ENCODE data around the gene CHRDL2. TPM values are rescaled to one million over a fixed set of nuclear protein-coding genes. Genes with fewer than 3 reads are reported as not detected.
A peak's percentile ranks its signal among the peaks of the same experiment; 100 is the strongest.

CHRDL2 gene
- total RNA-seq, 1 experiment from 2014 or later: not detected

DNA sequence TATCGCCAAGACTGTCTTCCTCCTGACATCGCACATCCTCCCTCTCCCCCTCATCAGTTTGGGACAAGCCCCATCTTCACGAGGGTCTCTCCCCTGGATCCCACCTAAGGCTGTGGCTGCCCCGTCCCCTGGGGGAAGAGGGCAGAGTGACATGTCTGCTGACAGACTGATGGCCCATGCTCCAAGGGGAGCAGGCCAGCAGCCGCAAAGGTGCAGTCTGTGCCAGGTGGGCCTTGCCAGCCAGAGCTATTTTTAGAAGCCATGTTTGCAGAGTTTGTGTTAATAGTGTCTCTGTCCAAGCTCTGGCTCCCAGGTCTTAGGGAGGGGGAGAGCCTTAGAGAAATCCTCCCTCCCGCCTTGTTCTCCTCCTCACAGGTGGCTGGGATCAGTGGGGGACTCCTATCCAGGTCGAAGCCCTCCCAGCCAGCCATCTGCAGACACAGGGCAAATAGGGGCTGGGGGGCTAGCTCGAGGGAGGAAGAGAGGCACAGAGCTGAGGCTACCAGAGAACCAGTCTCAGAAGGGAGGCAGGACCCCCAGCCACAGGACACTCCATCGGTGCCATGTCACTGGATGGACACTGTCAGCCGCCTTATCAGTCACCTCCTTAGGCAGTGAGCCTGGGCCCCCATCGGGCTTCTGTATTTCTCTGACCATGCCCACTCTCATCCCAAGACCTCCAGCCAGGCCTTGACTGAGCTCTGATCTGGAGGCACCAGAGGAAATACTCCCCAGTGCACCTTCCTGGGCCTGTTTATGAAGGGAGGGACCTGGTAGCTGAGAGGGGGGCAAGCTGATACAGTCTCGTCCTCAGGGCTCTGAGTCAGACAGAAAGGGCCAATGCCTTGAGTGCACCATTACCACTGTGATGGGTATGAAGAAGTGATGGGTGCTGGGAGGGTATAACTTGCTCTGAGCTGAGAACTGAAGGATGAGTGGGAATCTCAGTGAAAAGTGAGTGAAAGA, 49.3 kb downstream of the CHRDL2 start:
- H3K27me3 ChIP-seq (replicated peaks): no peaks in the 10 kb centered on the region
- no peak overlapping the region for H3K4me3 ChIP-seq
- H3K9me3 ChIP-seq (replicated peaks): no peaks in the 10 kb centered on the region
- no peak overlapping the region for H3K27ac ChIP-seq
- no peak for DNase-seq (ENCODE audit: low read depth in 1 of 2, low spot score in 2 of 2)
- peaks cover 6% of the 10 kb centered on the region for H3K4me1 ChIP-seq (replicated peaks)
- no peaks in the 10 kb centered on the region for H3K36me3 ChIP-seq

- Histone ChIP-seq H3K4me3 (no peak overlapping the region), H3K36me3 (no peaks in the 10 kb centered on the region), H3K4me1 (replicated peaks) (no peaks in the 10 kb centered on the region), H3K27ac (no peak overlapping the region), H3K9me3 (replicated peaks) (no peaks in the 10 kb centered on the region), H3K27me3 (replicated peaks) (no peaks in the 10 kb centered on the region)
- DNase-seq (ENCODE audit: low read depth in 1 of 2, low spot score in 2 of 2): no peak
Measured at GRCh38 chr11:74680703-74681531, 50.3 kb downstream of the CHRDL2 start.

GRCh38 chr11:74680035-74680671, 51.1 kb downstream of the CHRDL2 start:
- Histone ChIP-seq H3K4me1 (replicated peaks) (no peaks in the 10 kb centered on the region), H3K27ac (no peak overlapping the region)

DNA sequence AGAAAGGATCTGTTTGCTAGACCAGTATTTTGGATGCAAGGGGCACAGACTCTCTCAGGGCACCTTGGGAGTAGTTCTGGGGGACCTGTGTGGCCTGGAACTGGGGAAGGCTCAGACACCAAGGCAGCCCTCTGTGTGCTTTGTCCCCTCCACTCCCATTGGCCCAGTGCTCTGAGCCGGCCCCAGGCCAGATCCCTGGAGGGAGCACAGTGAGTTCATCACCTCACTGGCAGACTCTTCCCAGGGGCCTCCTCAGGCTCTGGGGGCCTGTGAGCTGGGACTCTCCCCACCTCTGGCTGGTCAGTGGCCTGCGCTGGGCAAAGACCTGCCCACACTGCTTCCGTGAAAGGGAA, 51.7 kb downstream of the CHRDL2 start:
- H3K9me3 ChIP-seq (replicated peaks): no peaks in the 10 kb centered on the region
- H3K4me3 ChIP-seq: no peak overlapping the region
- H3K4me1 ChIP-seq (replicated peaks): no peaks in the 10 kb centered on the region
- DNase-seq (ENCODE audit: low read depth in 1 of 2, low spot score in 2 of 2): peak in 1 of 2 experiments; percentile 9
- no peaks in the 10 kb centered on the region for H3K27me3 ChIP-seq (replicated peaks)
- H3K27ac ChIP-seq: no peak overlapping the region
- no peaks in the 10 kb centered on the region for H3K36me3 ChIP-seq

More at GRCh38 chr11:74680035-74680671, 51.1 kb downstream of the CHRDL2 start:
- Histone ChIP-seq H3K9me3 (replicated peaks) (no peaks in the 10 kb centered on the region), H3K4me3 (no peak overlapping the region), H3K36me3 (no peaks in the 10 kb centered on the region), H3K27me3 (replicated peaks) (no peaks in the 10 kb centered on the region)
- peak in 1 of 2 experiments; percentile 16 for DNase-seq (ENCODE audit: low read depth in 1 of 2, low spot score in 2 of 2)

GRCh38 chr11:74678591-74679512, 52.4 kb downstream of the CHRDL2 start:
- H3K4me3 ChIP-seq: no peak overlapping the region
- H3K4me1 ChIP-seq (replicated peaks): peaks cover under 1% of the 10 kb centered on the region
- no peaks in the 10 kb centered on the region for H3K36me3 ChIP-seq
- no peaks in the 10 kb centered on the region for H3K27me3 ChIP-seq (replicated peaks)
- H3K9me3 ChIP-seq (replicated peaks): no peaks in the 10 kb centered on the region
- no peak overlapping the region for H3K27ac ChIP-seq
- DNase-seq (ENCODE audit: low read depth in 1 of 2, low spot score in 2 of 2): peak in 1 of 2 experiments; percentile 14

GRCh38 chr11:74678041-74678440, 53.2 kb downstream of the CHRDL2 start:
- no peaks in the 10 kb centered on the region for H3K36me3 ChIP-seq
- peaks cover 8% of the 10 kb centered on the region for H3K4me1 ChIP-seq (replicated peaks)
- H3K4me3 ChIP-seq: no peak overlapping the region
- no peak overlapping the region for H3K27ac ChIP-seq
- DNase-seq (ENCODE audit: low read depth in 1 of 2, low spot score in 2 of 2): peak in 1 of 2 experiments; percentile 10
- H3K27me3 ChIP-seq (replicated peaks): no peaks in the 10 kb centered on the region
- H3K9me3 ChIP-seq (replicated peaks): no peaks in the 10 kb centered on the region

GRCh38 chr11:74677131-74677530, 54.1 kb downstream of the CHRDL2 start:
- no peak overlapping the region for H3K27ac ChIP-seq
- H3K4me1 ChIP-seq (replicated peaks): peaks cover 17% of the 10 kb centered on the region
- H3K4me3 ChIP-seq: no peak overlapping the region
- DNase-seq (ENCODE audit: low read depth in 1 of 2, low spot score in 2 of 2): peak in 1 of 2 experiments; percentile 5
- no peaks in the 10 kb centered on the region for H3K27me3 ChIP-seq (replicated peaks)
- H3K9me3 ChIP-seq (replicated peaks): no peaks in the 10 kb centered on the region
- no peaks in the 10 kb centered on the region for H3K36me3 ChIP-seq

GRCh38 chr11:74676596-74676995, 54.6 kb downstream of the CHRDL2 start:
- Histone ChIP-seq H3K27ac (no peak overlapping the region), H3K4me3 (no peak overlapping the region), H3K4me1 (replicated peaks) (peaks cover 23% of the 10 kb centered on the region), H3K36me3 (no peaks in the 10 kb centered on the region), H3K27me3 (replicated peaks) (no peaks in the 10 kb centered on the region), H3K9me3 (replicated peaks) (no peaks in the 10 kb centered on the region)
- DNase-seq (ENCODE audit: low read depth in 1 of 2, low spot score in 2 of 2): no peak

DNA sequence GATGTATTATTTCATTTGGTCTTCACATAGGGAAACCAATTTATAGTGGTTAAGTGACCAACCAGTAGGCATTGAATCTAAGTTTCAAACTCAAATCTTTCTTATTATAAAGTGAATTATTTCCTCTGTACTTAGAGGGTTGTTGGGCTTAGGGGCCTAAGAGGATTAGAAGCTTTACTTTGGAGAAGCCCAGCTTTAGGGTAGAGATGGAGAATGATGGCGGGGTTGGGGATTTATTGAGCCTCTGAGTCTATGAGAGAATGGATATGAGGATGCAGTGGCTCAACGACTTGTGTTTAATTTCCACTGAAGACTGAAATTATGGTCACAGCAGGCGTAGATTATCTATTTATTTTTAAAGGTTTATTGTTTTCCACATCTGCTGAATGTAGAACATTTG, 55.5 kb downstream of the CHRDL2 start:
- no peak for DNase-seq (ENCODE audit: low read depth in 1 of 2, low spot score in 2 of 2)
- Histone ChIP-seq H3K27ac (no peak overlapping the region), H3K27me3 (replicated peaks) (no peaks in the 10 kb centered on the region), H3K4me1 (replicated peaks) (peaks cover 25% of the 10 kb centered on the region), H3K9me3 (replicated peaks) (no peaks in the 10 kb centered on the region), H3K4me3 (no peak overlapping the region), H3K36me3 (no peaks in the 10 kb centered on the region)

DNA sequence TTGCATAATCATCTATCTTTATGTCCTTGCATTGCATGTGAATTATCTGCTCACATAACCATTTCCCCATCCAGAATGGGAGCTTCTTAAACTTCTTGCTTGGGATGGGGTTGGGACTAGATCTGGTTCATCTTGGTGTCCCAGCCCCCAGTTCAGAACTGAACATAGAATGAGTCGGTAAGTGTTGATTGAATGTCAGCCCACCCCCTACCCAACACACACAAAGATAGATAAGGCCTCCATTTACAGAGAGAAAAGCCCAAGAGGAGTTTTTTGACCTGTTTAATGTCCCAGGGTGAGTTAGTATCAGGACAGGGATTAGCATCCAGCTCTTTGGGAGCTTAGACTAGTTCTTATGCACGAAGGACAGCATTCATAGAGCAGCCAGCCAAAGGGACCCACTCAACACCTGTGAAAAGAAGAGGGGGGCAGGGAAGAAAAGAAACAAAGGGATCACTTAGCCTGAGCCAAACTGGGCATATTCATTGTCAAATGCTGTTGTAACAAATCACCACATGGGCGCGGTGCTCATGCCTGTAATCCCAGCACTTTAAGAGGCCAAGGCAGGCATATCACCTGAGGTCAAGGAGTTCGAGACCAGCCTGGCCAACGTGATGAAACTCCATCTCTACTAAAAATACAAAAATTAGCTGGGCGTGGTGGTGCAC, 57.4 kb downstream of the CHRDL2 start:
- no peaks in the 10 kb centered on the region for H3K9me3 ChIP-seq (replicated peaks)
- DNase-seq (ENCODE audit: low read depth in 1 of 2, low spot score in 2 of 2): no peak
- H3K27ac ChIP-seq: peak overlapping the region; percentile 57
- no peaks in the 10 kb centered on the region for H3K36me3 ChIP-seq
- H3K27me3 ChIP-seq (replicated peaks): no peaks in the 10 kb centered on the region
- peaks cover 25% of the 10 kb centered on the region for H3K4me1 ChIP-seq (replicated peaks)
- no peak overlapping the region for H3K4me3 ChIP-seq

DNA sequence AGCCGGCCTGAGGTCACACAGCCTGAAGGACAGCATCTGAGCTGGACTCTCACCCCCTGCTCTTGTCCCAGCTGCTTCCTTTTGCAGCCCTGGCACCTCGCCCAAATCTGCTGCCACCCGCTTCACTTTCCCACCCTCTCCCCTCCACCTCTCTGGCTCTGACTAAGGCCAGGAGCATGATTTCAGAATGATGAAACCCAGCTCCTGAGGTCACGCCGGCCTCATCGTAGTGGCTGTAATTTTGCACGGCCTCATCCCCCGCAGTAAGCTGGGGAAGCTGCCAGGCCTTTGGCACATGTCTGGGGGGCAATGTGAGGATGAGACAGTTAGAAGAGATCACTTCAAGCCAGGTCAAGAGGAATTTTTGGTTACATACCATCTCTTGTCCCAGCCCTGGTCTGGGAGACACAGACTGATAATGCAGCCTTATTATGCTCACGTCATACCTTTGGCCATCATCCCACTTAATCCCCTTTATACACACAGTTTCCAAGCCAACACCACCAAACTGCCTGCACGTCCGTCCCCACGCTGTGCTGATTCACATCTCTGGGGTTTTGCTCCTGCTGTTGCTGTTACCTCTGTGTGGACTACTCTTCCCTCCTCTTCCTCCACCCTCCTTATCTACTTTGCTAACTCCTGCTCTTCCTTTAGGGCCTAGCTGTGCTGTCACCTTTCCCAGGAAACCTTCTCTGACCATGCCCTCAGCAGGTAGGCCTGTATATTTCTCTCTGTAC, 58.1 kb downstream of the CHRDL2 start:
- no peaks in the 10 kb centered on the region for H3K9me3 ChIP-seq (replicated peaks)
- peaks cover 25% of the 10 kb centered on the region for H3K4me1 ChIP-seq (replicated peaks)
- H3K36me3 ChIP-seq: no peaks in the 10 kb centered on the region
- peak overlapping the region; percentile 57 for H3K27ac ChIP-seq
- DNase-seq (ENCODE audit: low read depth in 1 of 2, low spot score in 2 of 2): peak; percentile 76 to 81
- H3K27me3 ChIP-seq (replicated peaks): no peaks in the 10 kb centered on the region
- H3K4me3 ChIP-seq: no peak overlapping the region
